GM11168 (cell line): ENCODE results near the gene SCN5A.
"Not testable (repeated sequence)": the region's sequence is repeated elsewhere in the genome, so short reads cannot be mapped to it uniquely, and the experiment has no call there.

Experiments used
- in situ Hi-C: fragments of 300-500 bp; cut with MboI; formaldehyde crosslinking; loops from one replicate; pipeline ENCODE4 v1.12.0; 2022; ENCODE audit warnings: low sequenced_read_pairs; ENCODE audit not compliant: unreplicated experiment

Gene SCN5A

DNA sequence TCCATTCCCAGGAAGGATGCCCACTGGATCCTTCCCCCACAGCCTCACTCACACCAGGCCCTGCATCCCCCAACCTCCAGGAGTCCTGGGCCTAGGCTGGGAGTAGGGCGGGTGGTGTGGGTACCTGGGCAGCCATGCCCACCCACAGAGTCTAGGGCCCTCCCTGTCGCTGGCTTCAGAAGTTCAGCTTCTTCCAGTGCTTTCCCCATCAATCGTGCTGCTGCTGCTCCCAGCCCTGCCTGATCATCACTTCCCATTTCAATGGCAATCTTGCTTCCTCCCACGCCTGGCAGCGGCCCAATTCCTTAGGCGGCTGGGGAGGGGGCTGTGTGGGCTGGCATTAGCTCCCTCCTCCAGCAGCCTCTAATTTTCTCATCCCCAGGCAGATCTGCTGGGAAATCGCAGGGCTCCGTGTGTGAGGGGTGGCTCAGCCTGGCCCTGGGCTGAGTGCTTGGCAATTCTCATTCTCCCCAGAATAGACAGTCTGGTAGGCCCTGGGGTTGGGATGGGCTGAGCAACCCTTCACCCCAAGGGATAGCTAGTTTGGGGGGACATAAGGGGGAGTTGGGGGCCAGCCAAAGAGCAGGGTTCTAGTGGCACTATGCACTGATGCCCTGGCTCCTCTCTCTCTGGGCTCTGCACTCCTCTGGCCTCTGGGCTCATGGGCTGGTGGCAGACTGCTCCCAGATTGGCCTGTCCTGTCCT is 66.4 kb downstream of the SCN5A start:
- in situ Hi-C loops: no loop called here

DNA sequence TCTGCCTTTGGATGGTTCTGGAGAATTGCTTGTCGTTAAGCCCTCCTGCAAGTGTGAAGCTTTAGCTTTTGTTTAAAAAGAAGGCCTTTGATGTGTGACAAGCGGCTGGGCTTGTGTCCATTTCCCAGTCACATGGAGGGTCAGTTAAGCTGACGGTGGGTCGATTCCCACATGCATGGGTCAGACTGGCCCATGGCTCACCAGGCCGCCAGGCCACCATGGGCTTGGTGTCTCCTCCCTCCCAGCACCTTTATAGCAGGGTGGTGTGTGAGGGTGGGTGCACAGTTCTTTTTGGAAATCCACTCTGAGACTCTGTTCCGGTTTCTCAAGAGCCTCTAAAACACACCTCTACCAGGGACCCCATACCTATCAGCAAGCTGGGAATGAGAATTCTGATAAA is 67.2 kb downstream of the SCN5A start:
- in situ Hi-C loops: no loop called here

DNA sequence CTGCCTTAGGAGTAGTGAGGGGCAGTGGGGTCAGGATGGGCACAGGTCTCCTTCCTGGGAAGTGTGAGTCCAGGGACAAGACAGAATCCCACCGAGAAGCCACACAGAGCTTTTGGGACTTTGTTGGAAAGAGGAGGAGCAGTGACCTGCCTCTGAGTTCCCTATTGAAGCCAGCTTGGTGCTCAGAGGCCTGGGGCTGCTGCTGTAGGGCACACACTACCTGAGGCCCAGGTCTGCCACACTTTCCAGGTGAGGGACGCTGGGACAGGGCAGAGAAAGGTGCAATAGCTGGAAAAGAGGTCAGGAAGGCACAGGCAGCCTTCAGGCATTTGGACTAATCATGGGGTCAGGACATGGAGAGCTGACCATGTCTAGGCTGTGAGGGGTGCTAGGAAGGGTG is 67.7 kb downstream of the SCN5A start:
- in situ Hi-C loops: no loop called here

DNA sequence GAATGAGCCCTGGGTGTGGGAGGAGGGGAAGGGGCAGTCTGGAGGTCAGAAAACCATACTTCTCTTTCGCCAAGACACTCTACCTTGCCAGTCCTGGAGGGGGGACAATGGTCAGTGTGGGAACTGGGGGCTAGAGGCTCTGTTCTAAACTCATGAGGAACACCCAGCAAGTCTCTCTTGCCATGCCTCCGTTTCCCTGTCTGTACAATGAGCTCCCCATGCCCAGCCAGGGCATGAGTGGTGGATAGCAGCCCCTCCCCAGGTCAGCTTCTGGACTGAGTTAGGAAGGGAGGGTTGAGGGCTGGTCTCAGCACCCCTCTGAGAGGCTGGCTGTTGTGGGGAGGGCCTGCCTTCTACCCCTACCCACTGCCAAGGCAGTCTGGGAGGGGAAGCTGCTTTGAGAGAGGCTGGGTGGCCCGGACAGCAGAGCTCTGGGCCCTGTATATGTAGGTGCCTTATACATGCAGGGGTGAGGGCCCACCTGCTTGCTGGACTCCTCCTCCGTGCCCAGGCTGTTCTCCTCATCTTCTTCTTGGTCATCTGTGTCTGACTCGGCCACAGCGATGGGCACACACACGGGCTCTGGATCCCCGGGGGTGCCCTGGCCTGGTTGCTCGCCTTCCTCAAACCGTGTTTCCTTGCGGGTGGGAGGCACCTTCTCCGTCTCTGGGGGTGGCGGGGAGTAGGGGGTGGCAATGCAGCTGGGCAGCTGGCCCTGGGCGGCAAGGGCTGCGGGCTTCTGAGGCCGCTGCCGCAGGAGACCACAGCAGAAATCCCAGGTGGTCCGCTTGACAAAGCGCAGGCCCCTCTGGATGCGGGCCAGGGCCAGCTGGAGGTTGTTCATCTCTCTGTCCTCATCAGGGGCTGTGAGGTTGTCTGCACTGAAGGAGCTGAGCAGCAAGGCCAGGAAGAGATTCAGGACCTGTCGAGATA is 68.8 kb downstream of the SCN5A start:
- in situ Hi-C loops: no loop called here

DNA sequence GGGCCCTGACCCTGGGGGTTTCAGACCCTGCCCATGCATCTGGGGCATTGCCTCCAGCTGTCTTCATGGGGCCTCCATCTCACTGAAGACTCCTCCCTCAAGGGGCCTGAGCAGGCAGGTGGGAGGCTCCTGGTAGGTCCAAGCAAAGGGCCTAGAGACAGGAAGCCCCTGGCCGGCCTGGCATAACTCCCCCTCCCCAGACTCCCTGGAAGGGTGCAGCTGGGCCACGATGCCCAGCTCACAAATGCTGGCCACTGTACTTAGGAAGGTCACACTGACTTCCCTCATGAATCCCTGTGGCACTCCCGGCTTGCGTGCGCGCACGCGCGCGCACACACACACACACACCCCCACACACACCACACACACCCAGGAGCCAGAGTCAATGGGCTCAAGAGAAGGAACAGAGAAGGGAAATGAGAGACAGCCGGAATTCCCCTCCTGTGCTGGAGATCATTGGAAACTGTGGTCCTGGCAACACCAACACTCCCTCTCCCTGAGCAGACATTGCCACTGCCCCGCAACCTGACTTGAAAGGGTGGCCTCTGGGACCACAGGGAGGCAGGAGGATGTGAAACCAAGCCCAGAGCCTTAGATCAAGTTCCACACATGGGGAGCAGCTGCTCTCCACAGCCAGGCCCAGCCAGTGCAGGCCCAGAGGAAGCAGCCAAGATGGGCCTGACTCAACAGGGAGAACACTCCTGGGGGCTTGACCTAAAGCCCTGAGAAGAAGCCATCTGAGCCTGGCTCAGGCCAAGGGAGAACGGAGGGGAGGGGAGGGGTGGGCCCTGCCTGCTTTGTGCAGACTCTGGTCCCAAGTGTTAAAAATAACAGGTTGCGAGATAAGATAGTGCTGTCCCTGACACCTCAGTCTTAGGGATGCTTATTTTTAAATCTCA is 69.7 kb downstream of the SCN5A start:
- in situ Hi-C loops: no loop called here

DNA sequence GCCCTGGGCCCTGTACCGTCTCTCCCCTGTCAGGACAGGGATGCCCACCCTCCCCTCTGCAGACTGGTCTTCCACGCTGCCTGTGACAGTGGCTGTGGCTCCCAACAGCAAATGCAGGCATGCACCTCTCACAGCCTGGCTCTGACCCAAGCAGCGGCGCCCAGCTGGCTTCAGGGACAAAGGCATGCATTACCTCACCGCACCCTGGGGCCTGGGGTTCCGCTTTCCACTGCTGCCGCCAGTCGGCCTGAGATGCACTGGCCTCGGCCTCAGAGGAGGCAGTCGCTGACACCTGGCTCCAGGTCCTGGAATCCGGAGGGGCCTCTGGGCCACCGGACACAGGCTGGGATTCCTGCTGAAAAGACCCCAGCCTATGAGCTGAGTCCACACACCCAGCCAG is 70.3 kb downstream of the SCN5A start:
- in situ Hi-C loops: no loop called here

DNA sequence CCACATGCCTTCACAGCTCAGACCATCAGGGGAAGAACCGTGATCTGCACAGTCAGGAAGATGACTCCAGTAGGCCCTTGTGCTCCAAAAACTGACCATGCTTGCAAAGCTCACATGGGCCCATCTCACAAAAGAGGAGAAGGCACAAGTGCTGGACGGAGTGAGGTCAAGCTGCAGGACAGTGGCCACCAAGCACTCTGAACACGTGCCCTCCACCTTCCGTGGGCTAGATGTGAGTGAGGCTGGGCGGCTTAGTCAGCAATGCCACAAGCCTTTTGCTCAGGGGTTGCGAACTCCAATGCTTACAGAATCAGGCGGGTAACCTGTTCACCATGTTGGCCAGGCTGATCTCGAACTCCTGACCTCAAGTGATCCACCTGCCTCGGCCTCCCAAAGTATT is 70.9 kb downstream of the SCN5A start:
- in situ Hi-C loops: no loop called here

DNA sequence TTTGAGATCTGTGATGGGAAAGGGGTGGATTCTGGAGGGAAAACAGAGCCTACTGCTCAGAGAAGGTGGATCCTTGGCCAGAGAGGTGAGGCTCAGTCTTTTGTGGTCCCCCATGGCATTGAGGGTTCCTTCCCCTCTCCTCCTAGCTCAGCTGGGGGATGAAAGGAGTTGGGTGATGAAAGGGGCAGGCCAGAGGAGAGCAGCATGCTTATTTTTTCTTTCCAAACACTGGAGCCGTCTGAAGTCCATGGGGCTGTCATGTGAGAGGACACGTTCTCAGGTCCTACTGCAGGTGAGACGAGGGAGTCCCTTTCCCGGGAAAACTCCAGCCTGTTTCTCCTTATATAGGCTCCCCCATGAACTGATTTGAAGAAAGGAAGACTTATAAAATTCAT is 71.4 kb downstream of the SCN5A start:
- in situ Hi-C loops: no loop called here

DNA sequence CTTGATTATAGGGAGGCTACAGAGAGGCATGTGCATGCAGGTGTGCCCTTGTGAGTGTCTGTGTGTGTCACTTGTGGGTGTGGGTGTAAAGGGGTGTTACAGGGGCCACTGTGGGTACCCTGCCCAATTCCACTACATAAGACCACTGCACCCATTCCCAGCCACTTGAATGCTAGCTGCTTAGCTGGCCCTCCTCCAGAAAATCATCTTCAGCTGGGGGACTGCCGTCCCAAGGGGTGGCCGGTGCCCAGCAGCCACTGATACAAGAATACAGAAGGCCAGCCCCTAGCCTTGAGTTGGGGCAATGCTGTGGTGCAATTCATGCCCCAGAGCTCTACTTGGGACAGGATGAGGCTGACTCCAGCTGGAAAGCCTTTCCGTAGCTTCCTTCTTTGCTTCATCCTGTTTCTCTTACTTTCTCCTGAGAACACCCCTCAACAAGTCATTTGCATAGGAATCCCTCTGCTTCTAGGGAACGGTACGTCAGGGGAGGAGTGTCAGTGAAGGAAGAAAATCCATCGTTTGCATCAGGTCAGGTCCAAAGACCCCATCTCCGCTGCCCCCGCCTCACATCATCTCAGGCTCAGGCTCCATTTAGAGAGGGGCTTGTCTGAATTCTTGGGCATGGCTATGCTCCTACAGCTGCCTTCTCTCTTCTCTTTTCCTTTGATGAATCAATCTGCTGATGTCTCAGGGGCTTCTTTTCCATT is 72.0 kb downstream of the SCN5A start:
- in situ Hi-C loops: no loop called here

DNA sequence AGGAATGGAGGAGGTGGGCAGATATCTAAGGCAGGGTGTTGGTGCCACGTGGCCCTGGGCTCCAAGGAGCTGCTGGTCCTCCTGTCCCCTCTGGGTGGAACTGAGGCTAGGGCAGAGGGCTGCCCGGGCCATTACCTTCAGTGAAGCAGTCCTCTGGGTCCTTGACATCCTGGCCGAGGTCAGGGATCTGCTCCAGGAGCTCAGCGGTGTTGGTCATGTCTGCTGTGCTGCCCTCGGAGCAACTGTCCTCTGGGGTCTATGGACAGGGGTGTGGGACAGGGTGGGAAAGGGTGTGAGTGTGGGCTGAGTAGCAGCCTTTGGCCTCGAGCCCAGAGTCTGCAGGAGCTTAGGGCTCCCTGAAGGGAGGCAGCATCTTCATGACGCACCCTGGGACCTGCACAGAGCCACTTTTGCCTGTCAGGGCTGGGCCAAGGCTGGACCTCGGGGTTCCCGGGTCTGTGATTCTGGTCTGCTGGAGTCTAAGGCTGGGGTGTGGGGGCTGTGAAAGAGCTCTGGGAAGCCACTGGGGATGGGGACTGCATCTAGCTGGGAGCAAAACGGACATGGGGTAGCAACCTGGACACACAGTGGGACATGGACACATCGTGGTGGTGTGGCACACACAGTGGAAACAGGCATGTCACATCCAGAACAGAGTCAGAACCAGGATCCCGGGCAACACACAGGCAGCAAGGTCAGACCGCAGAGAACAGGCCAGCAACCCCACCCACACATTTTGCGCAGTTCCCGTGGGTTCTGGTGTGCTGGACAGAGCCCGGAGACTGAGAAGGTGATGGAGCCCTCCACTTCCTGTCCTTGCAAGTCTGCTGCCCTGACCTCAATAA is 72.7 kb downstream of the SCN5A start:
- in situ Hi-C loops: no loop called here

DNA sequence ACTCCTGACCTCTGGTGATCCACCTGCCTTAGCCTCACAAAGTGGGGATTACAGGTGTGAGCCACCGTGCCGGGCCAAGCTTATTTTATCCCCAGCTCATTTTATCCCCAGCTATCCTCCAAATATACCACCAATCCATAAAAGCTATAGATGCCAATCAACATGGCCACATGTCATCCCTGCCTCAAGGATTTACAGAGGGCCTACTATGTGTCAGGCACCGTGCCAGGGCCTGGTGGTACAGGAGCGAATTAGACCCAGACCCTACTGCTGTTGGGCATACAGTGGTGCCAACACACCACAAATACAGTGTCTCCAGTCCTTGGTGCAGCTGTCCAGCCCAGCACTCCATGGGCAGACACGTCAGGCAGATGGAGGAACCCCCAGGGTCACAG is 73.4 kb downstream of the SCN5A start:
- in situ Hi-C loops: no loop called here

DNA sequence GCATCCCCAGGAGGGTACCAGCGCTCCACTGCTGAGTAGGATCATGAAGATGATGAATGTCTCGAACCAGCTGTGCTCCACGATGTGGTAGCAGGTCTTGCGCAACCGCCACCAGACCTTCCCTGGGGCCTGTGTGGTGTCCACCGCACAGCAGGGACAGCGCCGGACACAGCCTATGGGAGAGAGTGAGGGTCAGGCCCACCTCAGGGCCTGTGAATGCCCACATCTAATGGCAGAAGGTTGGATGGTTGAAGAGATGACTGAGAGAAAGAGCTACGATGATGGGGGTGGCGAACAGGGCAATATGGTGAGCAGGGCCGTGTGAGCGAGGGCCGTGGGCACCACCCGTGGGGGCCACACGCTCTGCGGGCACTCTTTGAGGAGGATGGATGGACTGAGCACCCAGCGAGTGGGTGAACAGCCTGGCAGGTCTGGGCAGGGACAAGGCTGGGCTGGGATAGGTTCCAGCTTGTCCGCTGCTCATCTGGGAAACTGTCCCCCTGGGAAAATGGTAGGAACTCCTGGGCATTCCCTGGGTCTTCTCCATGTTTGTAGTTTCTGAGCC is 74.1 kb downstream of the SCN5A start:
- in situ Hi-C loops: no loop called here

DNA sequence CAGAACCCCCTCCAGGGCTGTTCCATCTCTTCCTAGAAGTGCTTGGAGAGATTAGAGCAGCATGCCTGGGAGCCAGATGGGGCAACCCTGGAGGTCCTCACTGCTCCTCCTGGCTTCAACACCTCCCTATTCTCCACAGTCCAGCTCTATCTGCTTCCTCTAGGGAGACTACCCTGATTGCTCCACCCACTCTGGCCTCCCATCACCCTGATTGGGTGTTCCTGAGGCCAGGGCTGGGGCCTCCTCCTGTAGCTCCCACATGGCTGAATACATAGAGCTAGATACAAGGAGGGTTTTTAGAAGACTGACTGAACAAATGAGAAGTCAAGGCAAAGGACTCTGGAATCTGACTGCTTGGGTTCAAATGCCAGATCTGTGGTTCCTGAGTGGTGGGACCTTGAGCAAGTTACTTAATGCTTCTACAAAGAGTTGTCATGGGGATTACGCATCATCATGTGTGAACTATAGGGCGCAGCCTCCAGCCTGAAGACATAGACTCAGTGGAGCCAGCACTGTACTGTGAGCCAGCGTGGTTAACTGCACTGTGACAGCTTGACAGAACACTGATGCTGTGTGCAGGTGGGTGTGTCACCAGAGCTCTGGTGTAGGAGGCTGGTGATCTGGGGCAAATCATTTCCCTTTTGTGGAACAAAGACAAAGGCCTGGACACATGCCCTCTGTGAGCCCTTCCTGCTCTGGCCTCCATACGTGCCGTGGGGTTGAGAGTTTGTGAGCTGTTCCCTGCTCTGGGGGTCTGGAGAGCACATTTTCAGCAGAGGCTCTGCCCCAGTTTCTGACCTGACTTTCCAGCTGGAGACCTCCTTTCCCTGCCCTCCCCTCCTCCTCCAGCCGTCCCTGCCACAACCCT is 74.8 kb downstream of the SCN5A start:
- in situ Hi-C loops: no loop called here

DNA sequence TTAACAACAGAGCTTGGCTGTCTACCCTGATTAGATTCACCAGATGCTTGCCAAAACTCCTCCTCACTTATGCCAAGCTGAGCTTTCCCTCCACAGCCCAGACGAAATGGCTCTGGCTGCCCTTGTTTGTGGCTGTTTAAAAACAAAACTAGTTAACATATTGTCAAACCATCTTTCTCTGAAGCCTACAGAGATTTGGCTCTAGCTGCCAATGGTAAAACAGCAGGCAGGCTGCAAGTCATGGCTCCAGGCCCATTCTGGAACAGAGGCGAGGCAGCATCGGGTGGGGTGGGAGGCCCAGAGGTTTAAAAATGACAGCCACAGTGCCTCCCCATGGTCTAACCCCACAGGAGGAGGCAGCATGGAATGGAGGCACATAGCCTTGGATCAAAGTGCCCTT is 75.9 kb downstream of the SCN5A start:
- in situ Hi-C loops: no loop called here

DNA sequence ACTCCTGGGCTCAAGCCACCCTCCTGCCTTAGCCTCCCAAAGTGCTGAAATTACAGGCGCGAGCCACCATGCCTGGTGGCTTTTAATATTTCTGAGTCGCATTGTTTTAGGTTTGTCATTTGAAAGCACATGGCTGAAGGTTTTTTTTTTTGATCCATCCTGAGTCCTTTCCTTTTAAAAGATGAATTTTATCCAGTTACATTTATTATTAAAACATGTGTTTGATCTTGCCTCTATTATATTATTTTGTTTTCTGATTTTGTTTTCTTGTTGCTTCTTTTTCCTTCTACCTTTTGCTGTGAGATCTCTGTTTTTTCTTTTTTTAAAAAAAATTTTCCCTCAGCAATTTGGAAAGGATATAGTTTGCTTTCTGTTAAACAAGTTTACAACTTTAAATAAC is 76.4 kb downstream of the SCN5A start:
- in situ Hi-C loops: no loop called here

DNA sequence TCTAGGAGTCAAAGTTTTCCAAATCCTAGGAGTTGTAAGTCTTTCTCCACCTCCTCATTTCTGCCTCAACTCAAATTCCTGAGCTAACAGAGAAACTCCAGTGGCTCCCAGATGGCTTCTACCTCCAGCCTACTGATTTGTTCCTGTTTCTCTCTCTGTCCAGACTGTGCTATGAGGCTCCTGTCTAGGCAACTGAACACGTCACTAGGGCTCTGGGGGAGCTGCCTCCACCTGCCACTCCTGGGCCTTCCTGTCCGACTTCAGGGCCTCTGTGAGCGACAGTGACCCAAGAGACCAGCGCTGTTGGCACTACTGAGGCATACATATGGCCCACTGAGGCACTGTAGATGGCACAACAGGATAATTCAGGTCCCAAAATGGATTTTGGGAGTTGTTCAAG is 82.0 kb downstream of the SCN5A start:
- in situ Hi-C loops: no loop called here

DNA sequence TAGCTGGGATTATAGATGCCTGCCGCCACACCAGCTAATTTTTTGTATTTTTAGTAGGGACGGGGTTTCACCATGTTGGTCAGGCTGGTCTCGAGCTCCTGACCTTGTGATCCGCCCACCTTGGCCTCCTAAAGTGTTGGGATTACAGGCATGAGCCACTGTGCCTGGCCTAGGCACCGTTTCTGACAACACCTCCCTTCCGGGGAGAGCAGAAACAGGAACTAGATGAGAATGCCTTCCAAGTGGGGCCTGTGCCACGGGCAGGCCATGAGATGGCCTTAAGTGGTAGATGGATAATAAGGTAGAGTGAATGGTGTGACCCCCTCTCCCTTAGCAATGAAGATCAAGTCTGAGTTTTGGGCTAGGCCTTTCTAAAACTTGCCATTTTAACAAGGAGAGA is 82.7 kb downstream of the SCN5A start:
- in situ Hi-C loops: not testable (repeated sequence)

DNA sequence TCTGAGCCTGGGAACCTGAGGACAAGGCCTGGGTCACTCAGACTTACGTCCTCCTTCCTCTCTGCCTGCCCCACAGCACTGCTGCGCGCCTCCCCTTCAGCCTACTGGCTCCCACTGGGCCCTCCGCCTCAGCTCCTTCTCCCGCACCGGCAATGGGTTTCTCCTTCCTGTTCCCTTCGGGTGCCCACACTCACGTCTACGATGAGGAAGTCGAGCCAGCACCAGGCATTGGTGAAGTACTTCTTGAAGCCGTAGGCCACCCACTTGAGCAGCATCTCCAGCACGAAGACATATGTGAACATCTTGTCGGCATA is 83.3 kb downstream of the SCN5A start:
- in situ Hi-C loops: no loop called here
